AG09309 (cell line): ENCODE measurements around the gene TOR1AIP2.

Experiments used
- DNase-seq: peaks from one replicate; pipeline ENCODE4 v3.0.0-alpha.2; 2010; ENCODE audit warnings: low read depth
- H3K4me3 ChIP-seq: 2 replicates; pipeline ENCODE4 v1.5.1; 2011; ENCODE audit warnings: mild to moderate bottlenecking, low read depth, low read length, moderate library complexity; ENCODE audit not compliant: control insufficient read depth
- CTCF ChIP-seq: IDR thresholded peaks from 2 replicates; pipeline ENCODE4 v1.5.1; 2011; ENCODE audit warnings: mild to moderate bottlenecking, low read depth, low read length, inconsistent platforms; ENCODE audit not compliant: insufficient read depth, control insufficient read depth; ENCODE audit errors: missing control alignments

The TOR1AIP2 gene

DNA sequence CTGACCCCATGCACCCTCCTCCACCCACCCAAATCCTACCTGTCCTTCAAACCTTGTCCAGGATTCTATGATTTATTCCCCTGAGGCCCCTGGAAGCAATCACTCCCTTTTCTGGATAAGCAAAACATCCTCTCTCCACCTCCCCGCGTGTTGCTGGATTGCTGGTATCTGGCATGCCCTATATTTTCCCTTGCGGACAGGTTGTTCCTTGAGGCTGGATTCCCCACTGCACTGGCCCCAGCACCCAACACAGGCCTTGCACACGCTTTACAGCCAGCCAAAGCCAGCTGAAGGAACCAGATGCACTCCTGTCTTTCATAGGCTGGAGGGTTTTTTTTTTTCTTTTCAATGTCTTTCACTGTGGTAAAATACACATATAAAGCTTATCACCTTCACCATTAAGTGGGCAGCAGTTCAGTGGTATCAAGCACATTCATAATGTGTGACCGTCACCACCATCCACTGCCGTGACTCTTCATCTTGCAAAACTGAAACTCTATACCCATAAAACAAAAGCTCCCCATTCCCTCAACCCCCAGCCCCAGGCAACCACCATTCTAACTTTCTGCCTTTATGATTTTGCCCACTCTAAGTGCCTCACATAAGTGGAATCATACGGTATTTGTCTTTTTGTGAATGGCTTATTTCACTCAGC, 50.9 kb downstream of the TOR1AIP2 start:
- no peak for DNase-seq
- H3K4me3 ChIP-seq = no peak overlapping the region
- TF ChIP-seq CTCF = no peak

DNA sequence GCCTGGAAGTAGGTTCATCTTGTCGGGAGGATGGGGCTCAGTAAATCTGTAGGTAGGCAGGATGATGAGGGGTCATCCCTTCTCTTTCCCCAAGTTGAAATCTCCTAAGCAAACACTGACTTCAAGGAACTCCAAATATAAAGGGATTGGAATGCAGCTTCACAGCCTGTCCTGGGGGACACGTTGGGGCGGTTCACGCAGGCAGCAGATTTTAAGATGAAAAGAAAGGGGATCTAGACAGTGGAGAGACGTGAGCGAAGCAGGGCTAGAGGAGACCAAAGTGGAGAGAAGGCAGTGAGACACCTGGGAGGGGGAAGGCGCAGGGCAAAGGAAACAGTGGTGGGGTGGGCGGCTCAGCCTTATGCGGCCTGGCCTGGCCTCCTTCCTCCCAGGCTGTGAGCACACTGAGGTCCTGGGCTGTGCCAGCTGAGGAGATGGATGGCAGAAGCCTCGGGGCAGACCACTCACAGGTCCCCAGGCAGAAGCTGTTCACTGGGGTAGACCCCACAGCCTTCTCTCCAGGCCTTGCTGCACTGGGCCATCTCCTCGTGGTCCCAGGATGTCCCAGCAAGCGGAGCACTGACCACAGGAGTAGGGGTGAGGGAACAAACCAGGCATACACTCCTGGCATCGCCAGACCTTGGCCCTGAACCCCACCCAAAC, 51.7 kb downstream of the TOR1AIP2 start:
- H3K4me3 ChIP-seq = no peak overlapping the region
- no peak for DNase-seq
- no peak for TF ChIP-seq CTCF

DNA sequence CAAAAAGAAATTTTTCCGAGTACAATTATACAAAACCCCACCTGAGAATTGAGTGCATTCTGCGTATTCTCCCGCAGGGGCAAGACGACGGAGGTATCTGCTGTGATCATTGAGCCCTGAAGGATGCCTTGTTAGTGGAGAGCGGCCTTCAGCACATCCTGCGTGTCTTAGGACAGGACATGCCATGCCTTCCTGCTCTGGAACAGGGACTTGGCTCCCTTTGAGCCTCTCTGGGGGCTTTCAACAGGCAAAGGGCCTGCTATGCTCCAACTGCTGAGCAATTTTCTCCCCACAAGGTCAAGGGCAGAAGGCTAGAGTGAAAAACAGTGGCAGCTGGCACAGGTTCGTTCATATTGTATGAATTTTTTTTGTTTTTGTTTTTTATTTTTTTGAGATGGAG, 52.4 kb downstream of the TOR1AIP2 start:
- DNase-seq = no peak
- no peak overlapping the region for H3K4me3 ChIP-seq
- TF ChIP-seq CTCF = no peak

- no peak for TF ChIP-seq CTCF
- no peak for DNase-seq
- no peak overlapping the region for H3K4me3 ChIP-seq
Observed at GRCh38 chr1:179824265-179824664, 53.3 kb downstream of the TOR1AIP2 start.

DNA sequence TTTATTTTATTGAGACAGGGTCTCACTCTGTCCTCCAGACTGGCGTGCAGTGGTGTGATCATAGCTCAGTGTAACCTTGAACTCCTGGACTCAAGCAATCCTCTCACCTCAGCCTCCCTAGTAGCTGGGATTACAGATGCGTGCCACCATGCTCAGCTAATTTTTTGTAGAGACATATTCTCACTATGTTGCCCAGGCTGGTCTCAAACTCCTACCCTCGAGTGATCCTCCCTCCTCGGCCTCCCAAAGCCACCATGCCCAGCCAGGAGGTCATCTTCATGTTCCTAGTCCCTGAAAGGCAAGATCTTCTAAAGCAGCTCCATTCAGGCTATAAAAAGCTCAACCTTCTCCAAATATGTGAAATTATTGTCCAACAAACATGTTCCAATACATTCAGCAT, 53.9 kb downstream of the TOR1AIP2 start:
- TF ChIP-seq CTCF = no peak
- no peak overlapping the region for H3K4me3 ChIP-seq
- DNase-seq = no peak

GRCh38 chr1:179822065-179822464, 55.5 kb downstream of the TOR1AIP2 start:
- H3K4me3 ChIP-seq = no peak overlapping the region
- no peak for DNase-seq
- TF ChIP-seq CTCF = no peak

GRCh38 chr1:179821524-179821923, 56.1 kb downstream of the TOR1AIP2 start:
- DNase-seq = no peak

More at GRCh38 chr1:179821524-179821923, 56.1 kb downstream of the TOR1AIP2 start:
- H3K4me3 ChIP-seq = no peak overlapping the region
- TF ChIP-seq CTCF = no peak
